ENCODE results near the gene C12orf42. TPM values are rescaled to one million over a fixed set of nuclear protein-coding genes. Genes with fewer than 3 reads are reported as not detected.

C12orf42 gene
- total RNA-seq, 1 experiment from 2014 or later, result not detected

GRCh38 chr12:103530307-103531066 is 34.7 kb upstream of the C12orf42 start:
- BruUV-seq (replicated peaks), result no TSS peak
- Histone ChIP-seq H3K9ac (ENCODE audit: low read length) (no peak overlapping the region), H3K27me3 (ENCODE audit: insufficient read depth, low read length) (no peaks in the 10 kb centered on the region; the same call in 1 of the 2 replicates), H3K4me1 (ENCODE audit: control insufficient read depth in 1 of 2, insufficient read depth in 2 of 2, low read length in 2 of 2) (no peaks in the 10 kb centered on the region), H3K4me3 (replicated peaks in 1 of 2; ENCODE audit: low read depth in 1 of 2, low read length in 2 of 2) (no peak overlapping the region), H3K9me2 (ENCODE audit: insufficient read depth) (no peaks in the 10 kb centered on the region), H3K36me3 (ENCODE audit: control insufficient read depth in 1 of 2, insufficient read depth in 2 of 2, low read length in 2 of 2) (no peaks in the 10 kb centered on the region), H3K27ac (ENCODE audit: low read depth, low read length) (no peak overlapping the region), H2AFZ (ENCODE audit: low read depth, low read length, poor library complexity, severe bottlenecking) (no peak overlapping the region), H3K4me2 (ENCODE audit: low read length) (no peak overlapping the region), H4K20me1 (ENCODE audit: insufficient read depth) (no peaks in the 10 kb centered on the region), H3K79me2 (ENCODE audit: insufficient read depth, low read length) (no peaks in the 10 kb centered on the region), H3K9me3 (ENCODE audit: control insufficient read depth in 1 of 2, insufficient read depth in 1 of 2, low read depth in 1 of 2, low read length in 2 of 2) (no peaks in the 10 kb centered on the region)
- RAD21 ChIA-PET (ENCODE audit: low non-redundant PET in 1 of 2, low total read pairs in 2 of 2, uncharacterized antibody in 2 of 2, unreplicated experiment in 2 of 2), result no interaction called here
- ATAC-seq (no peak), DNase-seq (ENCODE audit: low read depth, low spot score) (no peak)
- TF ChIP-seq FOSL1 (IDR thresholded peaks at IDR 0.05; ENCODE audit: low read depth), result no peak
- no peak for TF ChIP-seq MAX (IDR thresholded peaks at IDR 0.05)
- intact Hi-C loops (cut with micrococcal nuclease), result no loop called here
- POLR2A ChIA-PET, result no interaction called here
- CTCF ChIA-PET, result no interaction called here

GRCh38 chr12:103529306-103529705 is 33.5 kb upstream of the C12orf42 start:
- CTCF ChIA-PET, result interaction anchor here (1.1 kb wide), 1 partner anchor 580 kb away, joined by 3 read pairs; no protein-coding TSS in a partner anchor
- no TSS peak for BruUV-seq (replicated peaks)

More at GRCh38 chr12:103529306-103529705, 33.5 kb upstream of the C12orf42 start:
- DNase-seq (ENCODE audit: low read depth, low spot score), result no peak
- Histone ChIP-seq H4K20me1 (ENCODE audit: insufficient read depth) (no peaks in the 10 kb centered on the region), H3K9me2 (ENCODE audit: insufficient read depth) (no peaks in the 10 kb centered on the region), H3K4me1 (ENCODE audit: control insufficient read depth in 1 of 2, insufficient read depth in 2 of 2, low read length in 2 of 2) (no peaks in the 10 kb centered on the region), H3K4me3 (replicated peaks in 1 of 2; ENCODE audit: low read depth in 1 of 2, low read length in 2 of 2) (no peak overlapping the region), H3K9me3 (ENCODE audit: control insufficient read depth in 1 of 2, insufficient read depth in 1 of 2, low read depth in 1 of 2, low read length in 2 of 2) (no peaks in the 10 kb centered on the region), H3K27me3 (ENCODE audit: insufficient read depth, low read length) (no peaks in the 10 kb centered on the region; the same call in 1 of the 2 replicates), H2AFZ (ENCODE audit: low read depth, low read length, poor library complexity, severe bottlenecking) (no peak overlapping the region), H3K79me2 (ENCODE audit: insufficient read depth, low read length) (no peaks in the 10 kb centered on the region), H3K36me3 (ENCODE audit: control insufficient read depth in 1 of 2, insufficient read depth in 2 of 2, low read length in 2 of 2) (no peaks in the 10 kb centered on the region), H3K4me2 (ENCODE audit: low read length) (no peak overlapping the region), H3K27ac (ENCODE audit: low read depth, low read length) (no peak overlapping the region), H3K9ac (ENCODE audit: low read length) (no peak overlapping the region)
- intact Hi-C loops (cut with micrococcal nuclease), result no loop called here
- ATAC-seq, result no peak
- POLR2A ChIA-PET, result no interaction called here
- TF ChIP-seq SRF (IDR thresholded peaks at IDR 0.05; ENCODE audit: low read depth) (no peak), EZH2 (IDR thresholded peaks at IDR 0.05) (no peak), ATF3 (IDR thresholded peaks at IDR 0.05) (no peak), YY1 (IDR thresholded peaks at IDR 0.05; ENCODE audit: extremely low read depth, insufficient replicate concordance, low read depth, low read length) (no peak), EGR1 (IDR thresholded peaks at IDR 0.05; ENCODE audit: low read depth) (no peak), SIN3A (IDR thresholded peaks at IDR 0.05; ENCODE audit: low read depth) (no peak), CBX3 (IDR thresholded peaks at IDR 0.05; ENCODE audit: low read depth) (no peak)
- RAD21 ChIA-PET (ENCODE audit: low non-redundant PET in 1 of 2, low total read pairs in 2 of 2, uncharacterized antibody in 2 of 2, unreplicated experiment in 2 of 2), result no interaction called here

All from HCT116 (cell line).